Measurements from ENCODE around the gene CAMKK1.

CAMKK1 gene

DNA sequence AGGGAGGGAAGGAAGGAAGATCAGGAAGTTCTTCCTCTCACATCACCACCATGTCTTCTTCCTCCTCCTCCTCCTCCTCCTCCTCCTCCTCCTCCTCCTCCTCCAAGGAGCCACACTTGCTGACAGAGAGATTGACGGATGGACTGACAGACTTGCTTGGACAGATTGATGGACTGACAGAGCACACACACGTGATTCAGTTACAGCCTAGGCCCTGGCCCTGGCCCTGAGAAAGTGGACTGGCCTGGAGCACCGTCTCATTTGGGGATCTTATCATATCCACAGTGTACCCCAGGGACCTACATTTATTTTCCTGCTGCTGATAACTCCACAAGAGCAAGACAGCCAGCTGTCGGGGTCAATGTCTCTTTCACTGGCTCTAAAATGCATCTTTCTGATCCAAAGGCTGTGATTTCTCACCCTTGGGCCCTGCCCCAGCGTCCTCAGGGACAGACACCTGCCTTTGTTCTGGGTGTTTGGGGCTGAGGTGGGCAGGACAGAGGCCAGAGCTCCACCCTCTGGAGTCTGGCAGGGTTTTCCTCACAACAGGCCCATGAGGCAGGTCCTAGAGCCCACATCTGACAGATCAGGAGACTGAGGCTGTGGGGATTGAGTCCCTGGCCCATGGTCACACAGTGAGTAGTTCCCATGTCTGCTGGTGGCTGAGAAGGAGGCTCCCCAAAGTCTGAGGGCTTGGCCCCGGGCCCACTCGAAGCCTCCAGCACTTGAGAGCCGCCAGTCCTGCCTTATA lies 25.7 kb upstream of the CAMKK1 start:
- DNase-seq (ENCODE audit: extremely low read depth in 1 of 2, low read depth in 1 of 2) = no peak

GRCh38 chr17:3917391-3917931 lies 24.6 kb upstream of the CAMKK1 start:
- DNase-seq (ENCODE audit: extremely low read depth in 1 of 2, low read depth in 1 of 2) = no peak

- DNase-seq (ENCODE audit: extremely low read depth in 1 of 2, low read depth in 1 of 2) = no peak
Observed at GRCh38 chr17:3916825-3917224, 24.0 kb upstream of the CAMKK1 start.

- DNase-seq (ENCODE audit: extremely low read depth in 1 of 2, low read depth in 1 of 2) = no peak
Observed at GRCh38 chr17:3915995-3916696, 23.3 kb upstream of the CAMKK1 start, which contains the start of gene P2RX1. P2RX1 (minus strand) TSS chr17:3916465; CDS start chr17:3916225, 240 bp downstream.

GRCh38 chr17:3915581-3915994 lies 22.7 kb upstream of the CAMKK1 start:
- DNase-seq (ENCODE audit: extremely low read depth in 1 of 2, low read depth in 1 of 2) = no peak

- DNase-seq (ENCODE audit: extremely low read depth in 1 of 2, low read depth in 1 of 2) = no peak
Observed at GRCh38 chr17:3914312-3914670, 21.4 kb upstream of the CAMKK1 start.

GRCh38 chr17:3913531-3914311 lies 20.9 kb upstream of the CAMKK1 start:
- DNase-seq (ENCODE audit: extremely low read depth in 1 of 2, low read depth in 1 of 2) = peak; percentile 52 to 61

- DNase-seq (ENCODE audit: extremely low read depth in 1 of 2, low read depth in 1 of 2) = no peak
Observed at GRCh38 chr17:3912827-3913226, 20.0 kb upstream of the CAMKK1 start.

DNA sequence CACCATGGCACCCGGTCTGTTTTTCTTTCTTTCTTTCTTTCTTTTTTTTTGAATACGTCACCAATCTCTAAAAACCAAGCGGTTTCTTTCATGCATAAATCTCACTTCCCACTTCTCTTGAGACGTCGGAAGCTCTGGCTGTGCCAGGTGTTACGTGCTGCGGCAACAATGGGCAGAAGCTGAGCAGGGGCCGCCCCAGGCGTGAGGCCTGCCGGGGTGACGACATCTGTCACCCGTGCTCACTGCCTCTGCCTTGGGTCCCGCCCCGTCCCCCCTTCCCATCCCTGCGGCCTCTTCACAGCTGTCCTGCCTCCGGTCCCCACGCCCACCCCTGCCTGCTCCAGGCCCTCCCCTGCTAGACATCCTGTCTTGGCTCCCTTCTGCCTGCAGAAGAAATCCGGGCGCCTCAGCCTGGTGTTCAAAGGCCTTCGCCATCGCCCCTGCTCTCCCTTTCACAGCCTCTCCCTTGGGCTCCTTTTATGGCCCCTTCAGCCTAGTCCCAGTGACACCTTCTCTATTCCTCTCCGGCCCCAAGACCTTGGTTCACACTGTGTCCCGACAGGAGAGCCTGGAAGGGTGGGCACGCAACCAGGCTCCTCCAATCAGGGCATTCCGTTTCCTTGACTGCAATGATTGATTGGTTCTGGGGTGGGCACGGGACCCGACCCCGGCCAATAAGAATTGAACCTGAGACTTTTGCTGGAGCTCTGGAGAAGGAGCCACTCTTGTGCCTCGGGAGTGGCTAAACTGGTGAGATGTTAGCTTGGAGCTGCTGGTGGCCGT lies 18.6 kb upstream of the CAMKK1 start:
- DNase-seq (ENCODE audit: extremely low read depth in 1 of 2, low read depth in 1 of 2) = peak in 1 of 2 donors; percentile 55

DNA sequence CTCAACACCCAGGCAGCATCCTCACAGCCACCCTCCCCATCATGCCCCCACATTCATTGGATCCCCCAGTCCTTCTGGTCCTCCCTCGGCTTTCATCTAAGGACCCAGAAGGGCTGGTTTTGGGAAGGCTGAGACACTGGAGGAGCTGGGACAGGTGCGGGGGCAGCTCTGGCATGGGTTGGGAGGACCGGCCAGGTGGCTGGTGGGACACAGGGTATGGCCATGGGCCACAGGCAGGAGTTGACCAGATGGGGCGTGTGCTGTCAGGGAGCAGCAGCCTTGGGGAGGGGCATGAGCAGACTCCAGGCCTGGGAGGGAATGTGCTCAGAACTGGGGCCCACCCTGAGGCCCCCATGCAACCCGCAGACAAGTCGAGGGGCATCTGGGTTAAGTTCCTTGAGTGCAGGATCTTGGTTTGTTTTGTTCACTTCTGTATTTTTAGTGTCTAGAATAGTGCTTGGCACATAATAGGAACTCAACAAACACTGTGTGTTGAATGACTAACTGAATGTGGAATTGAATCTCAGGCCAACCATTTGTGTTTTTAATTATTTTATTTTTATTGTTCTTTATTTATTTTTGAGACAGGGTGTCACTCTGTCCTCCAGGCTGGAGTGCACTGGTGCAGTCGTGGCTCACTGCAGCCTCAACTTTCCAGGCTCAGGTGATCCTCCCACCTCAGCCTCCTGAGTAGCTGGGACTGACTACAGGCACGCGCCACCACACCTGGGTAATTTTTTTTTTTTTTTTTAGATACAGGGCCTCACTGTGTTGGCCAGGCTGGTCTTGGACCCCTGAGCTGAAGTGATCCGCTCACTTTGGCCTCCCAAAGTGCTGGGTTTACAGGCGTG lies 17.8 kb upstream of the CAMKK1 start:
- no peak for DNase-seq (ENCODE audit: extremely low read depth in 1 of 2, low read depth in 1 of 2)

DNA sequence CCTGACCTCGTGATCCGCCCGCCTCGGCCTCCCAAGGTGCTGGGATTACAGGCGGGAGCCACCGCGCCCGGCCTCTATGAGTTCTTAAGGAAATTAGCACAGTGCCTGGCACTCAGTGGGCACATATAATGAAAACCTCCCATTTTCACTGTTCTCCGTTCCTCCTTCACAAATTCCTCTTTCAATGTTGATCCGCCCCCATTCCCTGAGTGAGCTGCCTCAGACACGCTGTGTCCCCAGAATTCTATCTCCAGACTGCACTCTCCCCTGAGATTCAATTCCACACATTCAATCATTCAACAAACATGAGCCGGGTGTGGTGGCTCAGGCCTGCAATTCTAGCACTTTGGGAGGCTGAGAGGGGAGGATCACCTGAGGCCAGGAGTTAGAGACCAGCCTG lies 16.4 kb upstream of the CAMKK1 start:
- no peak for DNase-seq (ENCODE audit: extremely low read depth in 1 of 2, low read depth in 1 of 2)

DNA sequence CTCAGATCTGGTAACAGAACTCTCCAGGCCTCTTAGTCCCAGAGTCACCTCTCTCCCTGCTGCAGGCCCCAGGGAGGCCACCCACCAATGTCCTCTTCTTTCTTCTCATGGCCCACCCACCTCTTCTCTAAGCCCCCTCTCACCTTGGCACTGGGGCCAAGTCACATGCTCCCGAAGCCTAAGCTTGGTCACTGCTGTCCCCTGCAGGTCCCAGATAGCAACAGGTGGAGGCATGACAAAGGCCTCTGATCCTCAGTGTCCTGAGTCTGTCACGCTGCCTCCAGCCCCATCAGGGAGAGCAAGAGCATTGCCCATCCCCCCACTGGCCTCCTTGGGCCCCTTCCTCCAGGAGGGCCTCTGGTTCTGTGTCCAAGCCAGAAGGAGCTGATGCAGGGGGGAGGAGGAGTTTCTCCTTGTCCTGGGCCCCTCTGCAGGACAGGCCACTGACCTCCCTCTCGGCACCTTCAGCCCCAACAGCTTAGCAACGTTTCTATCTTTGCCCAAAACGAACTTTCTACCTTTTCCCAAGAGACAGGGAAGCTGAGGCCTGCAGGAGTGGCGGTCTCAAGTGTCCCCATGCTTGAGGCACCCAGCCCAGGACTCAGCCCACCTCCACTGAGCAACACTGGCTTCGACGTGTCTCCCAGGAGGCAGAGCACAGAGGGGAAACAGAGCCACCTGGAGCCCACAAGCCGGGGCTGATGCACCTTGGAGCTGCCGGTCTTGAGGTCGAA lies 14.8 kb upstream of the CAMKK1 start:
- DNase-seq (ENCODE audit: extremely low read depth in 1 of 2, low read depth in 1 of 2) = no peak

DNA sequence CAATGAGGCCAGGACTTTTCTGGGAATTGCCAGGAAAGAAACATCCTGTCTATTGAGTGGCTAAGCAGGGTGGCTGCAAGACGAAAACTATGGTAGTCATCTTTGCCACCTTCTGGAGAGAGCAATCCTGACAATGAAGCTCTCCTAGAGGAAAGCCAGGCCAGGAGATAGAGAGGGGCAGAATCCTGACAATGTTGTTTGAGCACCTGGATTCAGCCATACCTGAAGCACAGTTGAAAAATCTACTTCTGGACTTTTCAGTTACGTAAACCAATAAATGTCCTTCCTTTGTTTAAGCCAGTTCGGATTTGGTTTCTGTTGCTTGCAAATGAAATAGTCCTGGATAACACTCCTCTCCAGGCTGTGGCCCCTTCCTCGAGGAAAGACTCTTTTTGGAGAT lies 14.0 kb upstream of the CAMKK1 start:
- DNase-seq (ENCODE audit: extremely low read depth in 1 of 2, low read depth in 1 of 2) = no peak

DNA sequence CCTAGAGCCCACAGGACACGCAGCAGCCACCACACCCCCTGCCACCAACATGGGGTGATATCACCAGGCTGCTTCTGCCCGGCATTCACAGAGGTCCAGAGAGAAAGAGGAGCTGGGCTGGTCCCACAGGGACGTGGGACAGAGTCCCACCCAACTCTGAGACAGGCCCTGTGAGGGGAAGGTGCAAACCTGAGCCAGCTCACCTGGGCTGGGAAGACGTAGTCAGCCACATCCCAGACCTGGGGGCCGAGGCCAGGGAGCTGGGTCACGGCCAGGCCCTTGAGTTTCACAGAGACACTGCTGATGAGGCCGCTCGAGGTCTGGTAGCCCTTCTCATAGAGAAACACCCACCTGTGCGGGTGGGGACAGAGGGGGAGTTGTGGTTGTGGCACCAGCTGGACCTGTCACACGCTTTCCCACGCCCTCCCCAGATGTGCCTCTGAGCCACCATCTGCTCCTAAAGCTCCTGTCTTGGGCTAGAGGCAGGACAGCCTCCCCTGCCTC lies 12.2 kb upstream of the CAMKK1 start:
- no peak for DNase-seq (ENCODE audit: extremely low read depth in 1 of 2, low read depth in 1 of 2)

GRCh38 chr17:3904501-3904900 lies 11.6 kb upstream of the CAMKK1 start:
- no peak for DNase-seq (ENCODE audit: extremely low read depth in 1 of 2, low read depth in 1 of 2)

- DNase-seq (ENCODE audit: extremely low read depth in 1 of 2, low read depth in 1 of 2) = no peak
Observed at GRCh38 chr17:3903881-3904290, 11.0 kb upstream of the CAMKK1 start.

DNA sequence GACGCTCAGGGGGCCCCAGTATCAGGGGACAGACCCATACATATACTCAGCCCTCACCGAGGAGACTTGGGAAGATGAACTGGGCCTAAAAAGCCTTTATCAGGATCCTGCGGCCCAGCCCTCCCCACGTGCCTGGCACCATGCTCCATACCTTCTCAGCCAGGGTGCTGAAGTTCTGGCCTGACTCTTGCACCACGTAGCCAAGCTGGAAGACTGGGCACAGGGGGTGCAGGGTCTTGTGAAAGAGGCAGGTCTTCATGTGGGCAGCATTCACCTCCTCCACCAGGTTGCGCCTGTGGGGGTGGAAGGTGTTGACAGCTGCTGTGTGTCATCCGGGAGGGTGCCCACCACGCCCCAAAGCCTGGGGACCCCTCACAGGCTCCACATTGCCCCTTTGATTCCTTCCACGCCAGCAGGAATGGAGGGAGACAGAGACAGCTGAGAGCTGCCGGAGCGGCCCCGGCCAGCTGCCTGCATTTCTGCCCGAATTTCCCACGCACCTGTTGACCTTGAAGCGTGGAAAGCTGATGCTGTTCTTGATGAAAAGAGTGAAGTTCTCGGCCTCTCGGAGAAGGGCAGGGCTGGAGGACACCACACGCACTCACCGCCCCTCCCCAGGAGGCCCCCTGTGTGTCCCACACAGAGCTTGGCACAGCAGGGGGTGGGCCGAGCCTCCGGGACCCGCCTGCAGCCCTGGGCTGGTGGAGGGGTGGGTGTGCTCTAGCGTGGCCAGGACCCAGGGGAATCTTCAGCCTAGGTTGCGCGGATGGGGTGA lies 10.4 kb upstream of the CAMKK1 start:
- DNase-seq (ENCODE audit: extremely low read depth in 1 of 2, low read depth in 1 of 2) = no peak

DNA sequence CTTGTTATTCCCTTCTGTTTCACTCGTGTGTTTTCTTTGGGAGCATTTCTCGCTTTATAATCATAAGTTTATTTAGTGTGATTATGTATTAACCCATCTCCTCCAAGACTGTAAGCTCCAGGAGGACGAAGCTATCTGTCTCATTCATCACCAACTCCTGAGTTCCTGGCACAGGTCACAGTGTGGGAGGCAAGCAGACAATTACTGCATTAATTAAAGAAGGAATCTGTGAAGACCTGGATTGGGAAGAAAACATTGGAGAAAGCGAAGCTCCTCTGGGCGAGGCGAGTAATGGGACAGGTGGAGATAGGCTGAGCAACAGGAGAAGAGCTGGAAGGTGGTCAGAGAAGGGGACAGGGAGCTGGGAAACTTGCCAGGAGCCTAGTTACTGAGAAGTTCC lies 7.8 kb upstream of the CAMKK1 start:
- DNase-seq (ENCODE audit: extremely low read depth in 1 of 2, low read depth in 1 of 2) = no peak
